ENCODE results near the gene COL7A1. TPM values are rescaled to one million over a fixed set of nuclear protein-coding genes. Genes with fewer than 3 reads are reported as not detected.

Gene COL7A1
- total RNA-seq, 1 donor from 2014 or later: 32.3 TPM

DNA sequence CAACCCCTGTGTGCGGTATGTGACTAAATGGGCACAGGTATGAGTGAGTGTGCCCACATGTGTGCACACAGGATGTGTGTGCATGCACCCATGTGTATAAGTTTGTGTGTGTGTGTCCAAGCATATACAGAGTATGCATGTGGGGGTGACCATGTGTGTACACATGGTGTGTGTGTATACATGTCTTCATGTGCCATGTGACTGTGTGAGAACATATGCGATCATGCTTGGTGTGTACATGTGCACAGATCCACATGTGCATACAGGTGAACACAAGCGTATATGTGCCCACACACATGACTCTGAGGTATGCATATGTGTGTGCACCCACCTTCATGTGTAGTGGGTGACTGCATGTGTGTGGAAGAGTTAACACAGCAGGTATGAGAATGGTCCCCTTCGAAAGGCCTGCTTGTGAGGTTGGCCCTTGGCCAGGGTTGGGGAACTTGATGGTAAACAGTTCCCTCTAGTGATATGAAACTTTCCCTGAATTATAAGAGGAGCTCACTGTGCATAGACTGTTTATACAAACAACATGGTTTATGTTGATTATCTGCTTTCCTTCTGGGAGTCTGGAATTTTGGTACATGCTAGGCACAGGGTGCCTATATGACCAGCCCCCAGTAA lies 48.8 kb downstream of the COL7A1 start:
- Mint-ChIP-seq H3K9me3 (no peaks in the 10 kb centered on the region), H3K36me3 (peaks cover 11% of the 10 kb centered on the region), H3K4me1 (ENCODE audit: unreplicated experiment) (peaks cover 6% of the 10 kb centered on the region), H3K4me3 (no peak overlapping the region), H3K27ac (no peak overlapping the region), H3K27me3 (no peaks in the 10 kb centered on the region)
- TF ChIP-seq CTCF (conservative IDR thresholded peaks at IDR 0.05): no peak
- DNase-seq (ENCODE audit: extremely low spot score, unreplicated experiment): no peak

DNA sequence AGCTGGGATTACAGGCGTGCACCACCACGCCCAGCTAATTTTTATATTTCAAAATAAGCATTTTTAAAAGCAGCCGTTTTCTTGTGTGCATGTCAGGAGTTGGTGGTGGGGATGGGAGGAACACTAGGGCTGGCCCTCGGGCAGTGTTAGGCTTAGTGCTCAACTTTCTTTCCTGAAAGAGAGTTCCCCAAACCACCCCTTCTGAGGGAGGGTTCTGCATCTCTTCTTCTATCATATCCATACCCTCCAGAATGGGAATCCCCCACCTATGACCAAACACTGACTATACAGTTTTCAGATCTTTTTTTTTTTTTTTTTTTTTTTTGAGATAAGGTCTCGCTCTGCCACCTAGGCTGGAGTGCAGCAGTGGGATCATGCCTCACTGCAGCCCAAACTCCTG lies 51.0 kb downstream of the COL7A1 start:
- no peak for DNase-seq (ENCODE audit: extremely low spot score, unreplicated experiment)
- Mint-ChIP-seq H3K4me3 (no peak overlapping the region), H3K4me1 (ENCODE audit: unreplicated experiment) (no peaks in the 10 kb centered on the region), H3K36me3 (peaks cover 7% of the 10 kb centered on the region), H3K27ac (no peak overlapping the region), H3K9me3 (no peaks in the 10 kb centered on the region), H3K27me3 (no peaks in the 10 kb centered on the region)
- no peak for TF ChIP-seq CTCF (conservative IDR thresholded peaks at IDR 0.05)

- Mint-ChIP-seq H3K36me3 (peaks cover 7% of the 10 kb centered on the region), H3K4me3 (no peak overlapping the region), H3K27ac (no peak overlapping the region), H3K9me3 (no peaks in the 10 kb centered on the region), H3K27me3 (no peaks in the 10 kb centered on the region), H3K4me1 (ENCODE audit: unreplicated experiment) (no peaks in the 10 kb centered on the region)
- no peak for DNase-seq (ENCODE audit: extremely low spot score, unreplicated experiment)
- TF ChIP-seq CTCF (conservative IDR thresholded peaks at IDR 0.05): no peak
These were observed 51.8 kb downstream of the COL7A1 start for GRCh38 chr3:48543271-48543866.

DNA sequence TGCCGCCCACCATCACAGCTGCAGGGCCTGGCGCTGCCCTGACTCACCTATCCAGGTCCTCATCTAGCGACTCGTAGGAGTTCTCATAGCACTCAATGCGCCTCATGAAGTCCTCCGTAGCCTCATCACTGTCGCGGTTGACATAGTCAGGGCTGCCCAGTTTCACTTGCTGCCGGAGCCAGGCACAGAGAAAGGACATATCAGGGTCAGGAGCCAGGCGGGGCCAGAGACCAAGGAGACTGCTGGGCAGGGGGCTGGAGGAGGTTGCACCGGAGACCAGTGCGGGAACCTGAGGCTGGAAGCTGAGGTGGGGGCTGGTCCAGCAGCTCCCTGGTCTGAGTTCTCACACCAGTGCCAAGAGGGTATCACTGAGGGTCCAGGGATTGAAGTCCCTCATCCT lies 56.7 kb downstream of the COL7A1 start:
- H3K4me3 Mint-ChIP-seq: no peak overlapping the region
- no peak for TF ChIP-seq CTCF (conservative IDR thresholded peaks at IDR 0.05)
- H3K4me1 Mint-ChIP-seq (ENCODE audit: unreplicated experiment): no peaks in the 10 kb centered on the region
- no peaks in the 10 kb centered on the region for H3K27me3 Mint-ChIP-seq
- no peak for DNase-seq (ENCODE audit: extremely low spot score, unreplicated experiment)
- peaks cover 13% of the 10 kb centered on the region for H3K36me3 Mint-ChIP-seq
- H3K27ac Mint-ChIP-seq: no peak overlapping the region
- H3K9me3 Mint-ChIP-seq: no peaks in the 10 kb centered on the region

- Mint-ChIP-seq H3K27ac (no peak overlapping the region), H3K4me3 (no peak overlapping the region), H3K36me3 (peaks cover 6% of the 10 kb centered on the region), H3K4me1 (ENCODE audit: unreplicated experiment) (no peaks in the 10 kb centered on the region), H3K27me3 (no peaks in the 10 kb centered on the region), H3K9me3 (no peaks in the 10 kb centered on the region)
- TF ChIP-seq CTCF (conservative IDR thresholded peaks at IDR 0.05): no peak
- no peak for DNase-seq (ENCODE audit: extremely low spot score, unreplicated experiment)
These were observed 58.3 kb downstream of the COL7A1 start for GRCh38 chr3:48536785-48537184.
